Keratinocyte (primary cell): Measurements from ENCODE around the gene NALF2. TPM values are rescaled to one million over a fixed set of nuclear protein-coding genes. Genes with fewer than 3 reads are reported as not detected.
A peak's percentile ranks its signal among the peaks of the same experiment; 100 is the strongest.

ENCODE experiments used
- DNase-seq: peaks from one replicate; pipeline ENCODE4 v3.0.0-alpha.2; 2011; ENCODE audit warnings: low read depth, missing footprints, low spot score
- FAIRE-seq: peaks from 2 replicates; lab custom pipeline; 2011; peaks lifted over from hg19 to GRCh38; lab: Jason Lieb, UNC
- H2AFZ ChIP-seq: 2 replicates; pipeline ENCODE4 v1.6.0; 2012; ENCODE audit warnings: low read length, control low read depth, inconsistent platforms; ENCODE audit not compliant: control insufficient read depth
- H3K27ac ChIP-seq: 2 replicates; pipeline ENCODE4 v1.5.1; 2011; ENCODE audit warnings: low read length; ENCODE audit not compliant: control insufficient read depth, insufficient read depth
- H3K27me3 ChIP-seq: 3 replicates; pipeline ENCODE4 v1.6.0; 2011; ENCODE audit warnings: low read length; ENCODE audit not compliant: control insufficient read depth, insufficient read depth; ENCODE audit errors: extremely low read depth
- H3K36me3 ChIP-seq, 2 experiments: 2 replicates in 1 of 2; 3 replicates in 1 of 2; pipeline ENCODE4 v1.5.1; 2011; ENCODE audit warnings: low read length in 2 of 2, mild to moderate bottlenecking in 1 of 2; ENCODE audit not compliant: control insufficient read depth in 2 of 2, insufficient read depth in 2 of 2; ENCODE audit errors: extremely low read depth in 1 of 2
- H3K4me1 ChIP-seq: 3 replicates; pipeline ENCODE4 v1.5.1; 2011; ENCODE audit warnings: low read length; ENCODE audit not compliant: control insufficient read depth, insufficient read depth; ENCODE audit errors: extremely low read depth
- H3K4me2 ChIP-seq: 3 replicates; pipeline ENCODE4 v1.6.0; 2011; ENCODE audit warnings: low read depth, low read length; ENCODE audit not compliant: control insufficient read depth, insufficient read depth; ENCODE audit errors: extremely low read depth
- H3K4me3 ChIP-seq, 3 experiments: fragments of 200-600 bp in 1 of 3; sonication (generic) in 1 of 3; 2 replicates in 2 of 3; 3 replicates in 1 of 3; pipeline ENCODE4 v1.5.1; 2011 to 2016; ENCODE audit warnings: low read length in 3 of 3, mild to moderate bottlenecking in 3 of 3, control low read depth in 2 of 3, inconsistent platforms in 1 of 3, low read depth in 1 of 3, mixed read lengths in 1 of 3, mixed run types in 1 of 3, moderate library complexity in 1 of 3; ENCODE audit not compliant: control insufficient read depth in 2 of 3, insufficient read depth in 2 of 3; ENCODE audit errors: extremely low read depth in 1 of 3
- H3K79me2 ChIP-seq: 2 replicates; pipeline ENCODE4 v1.6.0; 2012; ENCODE audit warnings: low read length; ENCODE audit not compliant: control insufficient read depth, insufficient read depth
- H3K9ac ChIP-seq: 3 replicates; pipeline ENCODE4 v1.6.0; 2011; ENCODE audit warnings: low read length; ENCODE audit not compliant: control insufficient read depth, insufficient read depth; ENCODE audit errors: extremely low read depth
- H3K9me1 ChIP-seq: 3 replicates; pipeline ENCODE4 v1.6.0; 2011; ENCODE audit warnings: low read length; ENCODE audit not compliant: control insufficient read depth, insufficient read depth; ENCODE audit errors: extremely low read depth
- H3K9me3 ChIP-seq: 2 replicates; pipeline ENCODE4 v1.5.1; 2012; ENCODE audit warnings: low read depth, low read length; ENCODE audit not compliant: control insufficient read depth
- H4K20me1 ChIP-seq: 3 replicates; pipeline ENCODE4 v1.6.0; 2011; ENCODE audit warnings: low read length; ENCODE audit not compliant: control insufficient read depth, insufficient read depth; ENCODE audit errors: extremely low read depth
- EZH2 ChIP-seq: IDR thresholded peaks from one replicate; pipeline ENCODE4 v1.6.1; 2012; ENCODE audit warnings: inconsistent platforms, mild to moderate bottlenecking, low read length, moderate library complexity
- dilution Hi-C: fragments of 300-500 bp; cut with MboI; formaldehyde crosslinking; loops from one replicate; pipeline ENCODE4 v1.7.0; 2020; ENCODE audit warnings: low sequenced_read_pairs; ENCODE audit not compliant: extremely low pct_ligation_motif_present
- polyA plus RNA-seq, 5 experiments: library from polyadenylated mRNA; depleted of rRNA in 3 of 5; stranded (reverse) in 3 of 5; stranded (forward) in 1 of 5; unstranded in 1 of 5; fragments of >200 nt; gene quantifications; 1 replicate in 1 of 5; 2 replicates in 3 of 5; 3 replicates in 1 of 5; pipeline versions ENCODE4 v1.2.1 to v1.2.3, GENCODE V29; 2011 to 2012; ENCODE audit warnings: missing spikeins in 2 of 5, low read depth in 1 of 5, low replicate concordance in 1 of 5
- TF ChIP-seq, protein P1 (sequence below), 3 experiments: IDR thresholded peaks in 1 of 3; conservative IDR thresholded peaks in 1 of 3; optimal IDR thresholded peaks in 1 of 3; 2 replicates in 2 of 3; 3 replicates in 1 of 3; pipeline versions ENCODE3 to v1.5.1; 2011; ENCODE audit warnings: low read length in 3 of 3, mild to moderate bottlenecking in 3 of 3, moderate library complexity in 2 of 3, control low read depth in 1 of 3, inconsistent platforms in 1 of 3; ENCODE audit not compliant: insufficient read depth in 2 of 3; ENCODE audit errors: extremely low read depth in 1 of 3

NALF2 gene
- polyA plus RNA-seq, 1 donor (not counting 4 experiments of a cell fraction or from before 2014, with no cell fraction given): 2.5 TPM

DNA sequence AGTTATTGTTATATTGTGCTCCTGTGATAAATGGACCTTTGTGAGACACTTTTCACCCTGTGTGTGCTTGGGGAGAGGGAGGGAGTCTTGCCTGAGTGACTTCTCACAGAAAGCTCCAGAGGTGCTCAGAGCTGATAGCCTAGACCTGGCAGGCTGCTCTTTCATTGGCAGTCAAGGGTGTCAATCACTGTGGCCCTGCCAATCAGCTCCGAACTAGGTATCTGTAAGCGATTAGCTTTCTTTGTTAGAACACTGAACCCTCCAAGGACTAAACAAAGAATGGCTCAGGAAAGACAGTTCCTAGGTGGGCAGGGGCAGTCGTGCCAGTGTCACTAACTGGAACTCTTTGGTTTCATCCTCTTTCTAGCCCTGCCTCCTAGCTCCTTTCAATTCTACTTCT lies 2.7 kb upstream of the NALF2 start:
- dilution Hi-C loops: no loop called here
- no peak overlapping the region for H3K4me3 ChIP-seq
- no peaks in the 10 kb centered on the region for H3K36me3 ChIP-seq
- TF ChIP-seq, protein P1, sequence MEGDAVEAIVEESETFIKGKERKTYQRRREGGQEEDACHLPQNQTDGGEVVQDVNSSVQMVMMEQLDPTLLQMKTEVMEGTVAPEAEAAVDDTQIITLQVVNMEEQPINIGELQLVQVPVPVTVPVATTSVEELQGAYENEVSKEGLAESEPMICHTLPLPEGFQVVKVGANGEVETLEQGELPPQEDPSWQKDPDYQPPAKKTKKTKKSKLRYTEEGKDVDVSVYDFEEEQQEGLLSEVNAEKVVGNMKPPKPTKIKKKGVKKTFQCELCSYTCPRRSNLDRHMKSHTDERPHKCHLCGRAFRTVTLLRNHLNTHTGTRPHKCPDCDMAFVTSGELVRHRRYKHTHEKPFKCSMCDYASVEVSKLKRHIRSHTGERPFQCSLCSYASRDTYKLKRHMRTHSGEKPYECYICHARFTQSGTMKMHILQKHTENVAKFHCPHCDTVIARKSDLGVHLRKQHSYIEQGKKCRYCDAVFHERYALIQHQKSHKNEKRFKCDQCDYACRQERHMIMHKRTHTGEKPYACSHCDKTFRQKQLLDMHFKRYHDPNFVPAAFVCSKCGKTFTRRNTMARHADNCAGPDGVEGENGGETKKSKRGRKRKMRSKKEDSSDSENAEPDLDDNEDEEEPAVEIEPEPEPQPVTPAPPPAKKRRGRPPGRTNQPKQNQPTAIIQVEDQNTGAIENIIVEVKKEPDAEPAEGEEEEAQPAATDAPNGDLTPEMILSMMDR (optimal IDR thresholded peaks at IDR 0.05 in 1 of 3, IDR thresholded peaks at IDR 0.05 in 1 of 3, conservative IDR thresholded peaks at IDR 0.05 in 1 of 3; ENCODE audit: extremely low read depth in 1 of 3, insufficient read depth in 2 of 3, low read length in 3 of 3): no peak
- TF ChIP-seq EZH2: no peak
- H3K4me2 ChIP-seq: no peak overlapping the region
- H3K79me2 ChIP-seq: no peaks in the 10 kb centered on the region
- H2AFZ ChIP-seq: no peak overlapping the region
- no peak for FAIRE-seq
- H3K9ac ChIP-seq: no peak overlapping the region
- no peak for DNase-seq
- peaks cover 14% of the 10 kb centered on the region for H3K4me1 ChIP-seq
- H3K9me1 ChIP-seq: no peaks in the 10 kb centered on the region
- no peaks in the 10 kb centered on the region for H3K9me3 ChIP-seq
- no peak overlapping the region for H3K27ac ChIP-seq
- H3K27me3 ChIP-seq: peaks cover 5% of the 10 kb centered on the region
- no peaks in the 10 kb centered on the region for H4K20me1 ChIP-seq

DNA sequence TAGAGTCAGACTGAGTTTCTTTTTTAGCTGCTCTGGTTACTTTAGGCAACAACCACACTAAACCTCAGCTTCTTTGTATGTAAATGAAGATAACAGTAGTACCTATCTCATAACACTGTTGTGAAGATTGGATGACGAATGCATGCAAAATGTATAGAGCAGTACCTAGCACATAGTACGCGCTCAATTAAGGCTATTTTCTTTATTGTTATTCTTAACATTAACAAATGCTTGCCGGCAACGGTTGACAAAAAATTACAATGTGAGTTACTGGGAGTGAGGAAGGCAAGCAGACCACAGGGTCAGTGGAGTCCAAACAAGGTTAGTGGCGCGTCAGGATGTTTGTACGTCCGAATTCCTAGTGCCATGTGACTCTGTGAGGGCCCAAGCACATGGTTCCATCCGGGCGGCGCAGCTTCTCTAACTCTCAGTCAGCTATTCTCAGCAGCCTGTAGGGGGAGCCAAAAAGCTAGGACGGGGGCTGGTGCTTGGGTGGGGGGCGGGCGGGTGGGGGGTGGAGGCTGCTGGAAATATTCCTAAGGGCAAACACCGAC lies 821 bp upstream of the NALF2 start:
- DNase-seq (no peak), FAIRE-seq (no peak)
- Histone ChIP-seq H3K27me3 (peaks cover 5% of the 10 kb centered on the region), H3K36me3 (no peaks in the 10 kb centered on the region), H3K79me2 (peaks cover 2% of the 10 kb centered on the region), H2AFZ (no peak overlapping the region), H4K20me1 (peaks cover 4% of the 10 kb centered on the region), H3K4me3 (no peak overlapping the region), H3K9ac (no peak overlapping the region), H3K4me1 (peaks cover 14% of the 10 kb centered on the region), H3K27ac (peak overlapping the region; percentile 67), H3K4me2 (no peak overlapping the region), H3K9me3 (no peaks in the 10 kb centered on the region), H3K9me1 (no peaks in the 10 kb centered on the region)
- TF ChIP-seq EZH2: peak; percentile 3
- TF ChIP-seq, protein P1 (optimal IDR thresholded peaks at IDR 0.05 in 1 of 3, IDR thresholded peaks at IDR 0.05 in 1 of 3, conservative IDR thresholded peaks at IDR 0.05 in 1 of 3; ENCODE audit: extremely low read depth in 1 of 3, insufficient read depth in 2 of 3, low read length in 3 of 3): no peak
- dilution Hi-C loops: no loop called here
